Stomach smooth muscle (tissue), 2 donors: ENCODE results near the gene MS4A5.
"Not testable (repeated sequence)": the region's sequence is repeated elsewhere in the genome, so short reads cannot be mapped to it uniquely, and the experiment has no call there.

Source experiments
- H3K27ac ChIP-seq: one replicate; pipeline ENCODE4 v1.7.0; 2013; ENCODE audit warnings: mild to moderate bottlenecking, low read length, inconsistent platforms
- H3K27me3 ChIP-seq, 2 donors: one replicate each; pipeline ENCODE4 v1.7.0; 2013; ENCODE audit warnings: low read length in 2 of 2; ENCODE audit not compliant: insufficient read depth in 2 of 2, control insufficient read depth in 1 of 2
- H3K36me3 ChIP-seq, 2 donors: one replicate each; pipeline ENCODE4 v1.7.0; 2013; ENCODE audit warnings: low read length in 2 of 2; ENCODE audit not compliant: control insufficient read depth in 2 of 2, insufficient read depth in 2 of 2
- H3K4me1 ChIP-seq: one replicate; pipeline ENCODE4 v1.7.0; 2013; ENCODE audit warnings: low read length; ENCODE audit not compliant: control insufficient read depth, insufficient read depth
- H3K4me3 ChIP-seq, 2 donors: one replicate each; pipeline ENCODE4 v1.7.0; 2013; ENCODE audit warnings: low read length in 2 of 2
- H3K9ac ChIP-seq, 2 donors: one replicate each; pipeline ENCODE4 v1.7.0; 2013; ENCODE audit warnings: low read length in 2 of 2, mild to moderate bottlenecking in 1 of 2
- H3K9me3 ChIP-seq, 2 donors: one replicate each; pipeline ENCODE4 v1.7.0; 2013; ENCODE audit warnings: low read length in 2 of 2; ENCODE audit not compliant: control insufficient read depth in 2 of 2
- donor health status: healthy.
- donor health status: Pancreatic carcinoma.

MS4A5 gene

DNA sequence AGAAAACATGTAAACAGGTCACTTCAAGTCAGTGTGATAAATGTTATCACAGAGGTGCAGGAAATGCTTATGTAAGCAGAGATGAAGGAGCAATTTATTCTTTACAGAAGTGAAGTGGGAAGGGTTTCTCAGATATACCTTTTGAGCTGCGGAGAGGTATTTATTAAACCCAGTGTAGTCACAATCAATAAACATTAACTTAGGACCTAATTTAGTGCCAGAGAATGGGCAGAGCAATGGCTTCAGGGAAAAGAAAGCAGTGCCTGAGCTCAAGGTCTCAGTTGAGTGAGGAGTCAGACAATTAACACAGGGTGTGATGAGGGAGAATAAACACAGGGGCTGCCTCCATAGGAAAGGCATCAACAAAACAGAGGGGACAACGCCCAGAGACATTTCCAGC, 1.9 kb downstream of the MS4A5 start:
- H3K27ac ChIP-seq = no peak overlapping the region
- H3K27me3 ChIP-seq = no peaks in the 10 kb centered on the region

DNA sequence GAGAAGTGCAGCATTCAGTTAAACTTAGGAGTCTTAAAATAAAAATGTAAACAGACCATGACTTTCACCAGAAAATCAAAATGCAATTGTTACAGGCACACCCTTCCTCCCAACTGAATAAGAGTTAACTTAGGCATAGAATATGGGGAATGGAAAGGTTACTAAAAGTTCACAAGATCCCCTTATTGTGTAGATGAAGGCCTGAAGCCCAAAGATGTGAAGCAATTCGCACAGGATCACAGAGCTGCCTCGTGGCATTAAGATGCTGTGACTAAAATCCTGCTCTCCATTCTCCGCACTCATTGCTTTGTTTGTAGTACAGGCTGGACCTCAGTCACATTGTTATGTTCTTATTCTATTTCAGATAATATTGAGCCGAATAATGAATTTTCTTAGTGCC, 4.0 kb downstream of the MS4A5 start:
- Histone ChIP-seq H3K9me3 (no peaks in the 10 kb centered on the region), H3K27ac (no peak overlapping the region), H3K4me3 (no peak overlapping the region), H3K36me3 (no peaks in the 10 kb centered on the region), H3K27me3 (no peaks in the 10 kb centered on the region), H3K9ac (no peak overlapping the region), H3K4me1 (no peaks in the 10 kb centered on the region)

More for the DNA sequence above, 1.9 kb downstream of the MS4A5 start:
- no peaks in the 10 kb centered on the region for H3K4me1 ChIP-seq
- no peaks in the 10 kb centered on the region for H3K9me3 ChIP-seq
- no peak overlapping the region for H3K4me3 ChIP-seq
- H3K9ac ChIP-seq = no peak overlapping the region
- no peaks in the 10 kb centered on the region for H3K36me3 ChIP-seq

GRCh38 chr11:60447070-60447469, 17.7 kb downstream of the MS4A5 start:
- Histone ChIP-seq H3K9ac (no peak overlapping the region), H3K4me3 (no peak overlapping the region), H3K9me3 (no peaks in the 10 kb centered on the region), H3K27me3 (no peaks in the 10 kb centered on the region), H3K36me3 (no peaks in the 10 kb centered on the region), H3K27ac (no peak overlapping the region), H3K4me1 (no peaks in the 10 kb centered on the region)

- H3K9me3 ChIP-seq = no peaks in the 10 kb centered on the region
- H3K4me3 ChIP-seq = no peak overlapping the region
- no peaks in the 10 kb centered on the region for H3K27me3 ChIP-seq
- no peaks in the 10 kb centered on the region for H3K36me3 ChIP-seq
- no peaks in the 10 kb centered on the region for H3K4me1 ChIP-seq
- H3K9ac ChIP-seq = no peak overlapping the region
- no peak overlapping the region for H3K27ac ChIP-seq
Observed at GRCh38 chr11:60447846-60448245, 18.5 kb downstream of the MS4A5 start.

GRCh38 chr11:60451185-60451584, 21.8 kb downstream of the MS4A5 start:
- H3K36me3 ChIP-seq, H3K9me3 ChIP-seq, H3K9ac ChIP-seq, H3K4me3 ChIP-seq, H3K4me1 ChIP-seq, H3K27ac ChIP-seq, H3K27me3 ChIP-seq: not testable (repeated sequence)

GRCh38 chr11:60454212-60454611, 24.8 kb downstream of the MS4A5 start:
- Histone ChIP-seq H3K4me3 (no peak overlapping the region), H3K36me3 (no peaks in the 10 kb centered on the region), H3K27ac (no peak overlapping the region), H3K9ac (no peak overlapping the region), H3K27me3 (no peaks in the 10 kb centered on the region), H3K4me1 (no peaks in the 10 kb centered on the region), H3K9me3 (no peaks in the 10 kb centered on the region)

DNA sequence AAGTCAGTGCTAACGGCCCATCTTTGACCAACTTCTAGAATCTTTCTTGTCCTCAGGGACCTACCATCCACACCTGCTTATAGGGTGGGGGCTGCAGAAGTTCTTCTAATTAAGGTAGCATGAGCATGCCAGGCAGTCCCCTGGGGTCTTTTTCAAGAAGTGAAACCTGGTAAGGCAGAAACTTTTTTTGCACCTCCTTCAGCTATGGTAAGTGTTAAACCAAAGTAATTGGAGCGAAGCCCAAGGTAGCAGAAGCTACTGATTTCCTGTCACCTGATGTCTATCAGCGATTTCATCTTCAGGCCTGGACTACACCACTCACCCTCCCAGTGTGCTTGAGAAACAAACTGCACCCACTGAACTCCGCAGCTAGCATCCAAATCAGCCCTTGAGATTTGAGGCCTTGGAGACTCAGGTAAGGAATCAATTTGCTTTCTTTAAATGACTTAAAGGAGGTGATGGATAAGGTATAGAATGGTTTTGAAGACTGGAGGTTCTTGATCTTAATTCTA, 26.2 kb downstream of the MS4A5 start, which contains the start of gene MS4A1:
TSS of gene MS4A1 (plus strand) at position 317 of the 512 bp plus-strand sequence. CDS start 6,528 bp downstream, outside the sequence.
- Histone ChIP-seq H3K9ac (no peak within 1 kb of the TSS), H3K27me3 (no peaks in the 10 kb centered on the region), H3K36me3 (no peaks in the 10 kb centered on the region), H3K4me3 (no peak within 1 kb of the TSS), H3K4me1 (no peaks in the 10 kb centered on the region), H3K27ac (no peak within 1 kb of the TSS), H3K9me3 (no peaks in the 10 kb centered on the region)

GRCh38 chr11:60457576-60457975, 28.2 kb downstream of the MS4A5 start:
- Histone ChIP-seq H3K4me1 (no peaks in the 10 kb centered on the region), H3K27ac (no peak overlapping the region), H3K9ac (no peak overlapping the region), H3K9me3 (no peaks in the 10 kb centered on the region), H3K4me3 (no peak overlapping the region), H3K36me3 (no peaks in the 10 kb centered on the region), H3K27me3 (no peaks in the 10 kb centered on the region)

DNA sequence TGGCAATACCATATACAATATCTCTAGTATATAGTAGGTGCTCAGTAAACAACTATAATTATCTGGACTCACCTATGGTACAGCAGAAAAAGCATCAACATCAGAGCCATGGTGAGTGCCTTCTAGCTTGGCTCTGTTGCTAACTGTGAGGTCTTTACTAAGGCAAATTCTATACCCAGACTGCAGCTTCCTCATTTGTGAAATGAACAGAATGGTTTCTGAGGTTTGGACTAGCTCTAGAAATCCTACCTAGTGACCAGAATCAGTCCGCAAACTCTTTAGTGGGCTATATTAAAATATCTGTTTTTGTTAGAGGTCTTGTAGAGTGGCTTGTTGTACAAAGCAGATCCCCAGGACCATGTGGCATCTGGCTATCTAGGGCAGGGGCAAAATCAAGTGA, 30.0 kb downstream of the MS4A5 start:
- Histone ChIP-seq H3K9me3 (no peaks in the 10 kb centered on the region), H3K27ac (no peak overlapping the region), H3K27me3 (no peaks in the 10 kb centered on the region), H3K4me3 (no peak overlapping the region), H3K36me3 (no peaks in the 10 kb centered on the region), H3K4me1 (no peaks in the 10 kb centered on the region), H3K9ac (no peak overlapping the region)

GRCh38 chr11:60468829-60469228, 39.5 kb downstream of the MS4A5 start:
- no peak overlapping the region for H3K27ac ChIP-seq
- H3K4me1 ChIP-seq = no peaks in the 10 kb centered on the region
- H3K27me3 ChIP-seq = no peaks in the 10 kb centered on the region
- H3K9ac ChIP-seq = no peak overlapping the region
- no peak overlapping the region for H3K4me3 ChIP-seq
- H3K36me3 ChIP-seq = no peaks in the 10 kb centered on the region
- no peaks in the 10 kb centered on the region for H3K9me3 ChIP-seq

- Histone ChIP-seq H3K27me3 (no peaks in the 10 kb centered on the region), H3K9ac (no peak overlapping the region), H3K27ac (no peak overlapping the region), H3K9me3 (no peaks in the 10 kb centered on the region), H3K36me3 (no peaks in the 10 kb centered on the region), H3K4me1 (no peaks in the 10 kb centered on the region), H3K4me3 (no peak overlapping the region)
Observed at GRCh38 chr11:60469723-60470122, 40.4 kb downstream of the MS4A5 start.
